GM19043 (cell line): ENCODE measurements around the gene PTPRH.
"Not testable (repeated sequence)": the region's sequence is repeated elsewhere in the genome, so short reads cannot be mapped to it uniquely, and the experiment has no call there.

Experiments used
- ATAC-seq: cut with Tn5 transposase; IDR thresholded peaks from one replicate; pipeline ENCODE4 v1.9.1; 2021; ENCODE audit warnings: low read depth; ENCODE audit not compliant: unreplicated experiment

PTPRH gene

DNA sequence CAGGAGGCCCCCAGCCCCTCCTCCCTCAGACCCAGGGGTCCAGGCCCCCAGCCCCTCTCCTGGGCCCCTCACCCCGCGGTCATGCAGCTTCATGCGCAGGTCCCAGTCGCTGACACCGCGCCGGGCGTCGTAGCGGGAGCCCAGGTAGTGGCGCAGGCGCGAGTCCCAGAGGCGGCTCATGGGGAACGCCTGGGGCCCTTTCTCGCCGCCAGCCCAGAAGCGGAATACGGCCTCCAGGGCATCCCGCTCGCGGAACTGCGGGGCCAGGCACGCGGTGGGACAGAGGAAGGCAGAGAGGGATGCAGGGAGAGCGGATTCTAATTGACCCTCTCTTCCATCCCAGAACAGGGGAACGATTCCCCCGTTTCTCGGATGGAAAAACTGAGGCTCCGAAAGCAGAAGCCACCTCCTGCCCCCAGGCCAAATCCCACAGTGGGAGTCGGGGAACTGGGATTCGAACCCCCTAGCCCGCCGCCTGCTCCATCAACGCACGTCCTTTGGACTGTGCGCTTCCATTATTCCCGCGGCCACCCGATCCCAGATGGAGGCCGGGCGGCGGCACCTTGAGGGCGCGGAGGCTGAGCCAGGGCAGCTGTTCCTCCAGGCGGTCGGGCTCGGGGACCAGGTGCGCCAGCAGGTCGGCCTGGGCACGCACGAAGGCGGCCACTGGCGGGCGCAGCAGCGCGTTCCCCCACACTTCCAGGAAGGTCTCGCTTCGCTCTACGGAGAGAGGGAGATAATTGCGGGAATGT, 47.6 kb downstream of the PTPRH start:
- ATAC-seq, result no peak

GRCh38 chr19:55160986-55161365, 48.3 kb downstream of the PTPRH start:
- no peak for ATAC-seq

GRCh38 chr19:55160128-55160985, 48.9 kb downstream of the PTPRH start:
- no peak for ATAC-seq

- no peak for ATAC-seq
Observed at GRCh38 chr19:55158848-55159749, 50.2 kb downstream of the PTPRH start.

- no peak for ATAC-seq
Observed at GRCh38 chr19:55158423-55158822, 50.9 kb downstream of the PTPRH start.

GRCh38 chr19:55157064-55157908, 52.0 kb downstream of the PTPRH start, which contains the start of gene TNNI3:
TNNI3 (minus strand) TSS chr19:55157732; CDS start chr19:55157589, 143 bp downstream.
- ATAC-seq, result no peak

- no peak for ATAC-seq
Observed at GRCh38 chr19:55156202-55157063, 52.9 kb downstream of the PTPRH start.

- ATAC-seq, result not testable (repeated sequence)
Observed at GRCh38 chr19:55155784-55156183, 53.5 kb downstream of the PTPRH start.

- no peak for ATAC-seq
Observed at GRCh38 chr19:55153652-55154264, 55.5 kb downstream of the PTPRH start.

GRCh38 chr19:55152017-55152416, 57.3 kb downstream of the PTPRH start:
- no peak for ATAC-seq

GRCh38 chr19:55149078-55150003, 60.0 kb downstream of the PTPRH start, which contains the start of gene TNNT1:
TNNT1 (minus strand) TSS chr19:55149206; CDS start chr19:55147157, 2,049 bp downstream.
- ATAC-seq, result no peak

GRCh38 chr19:55147545-55148251, 61.6 kb downstream of the PTPRH start:
- no peak for ATAC-seq

DNA sequence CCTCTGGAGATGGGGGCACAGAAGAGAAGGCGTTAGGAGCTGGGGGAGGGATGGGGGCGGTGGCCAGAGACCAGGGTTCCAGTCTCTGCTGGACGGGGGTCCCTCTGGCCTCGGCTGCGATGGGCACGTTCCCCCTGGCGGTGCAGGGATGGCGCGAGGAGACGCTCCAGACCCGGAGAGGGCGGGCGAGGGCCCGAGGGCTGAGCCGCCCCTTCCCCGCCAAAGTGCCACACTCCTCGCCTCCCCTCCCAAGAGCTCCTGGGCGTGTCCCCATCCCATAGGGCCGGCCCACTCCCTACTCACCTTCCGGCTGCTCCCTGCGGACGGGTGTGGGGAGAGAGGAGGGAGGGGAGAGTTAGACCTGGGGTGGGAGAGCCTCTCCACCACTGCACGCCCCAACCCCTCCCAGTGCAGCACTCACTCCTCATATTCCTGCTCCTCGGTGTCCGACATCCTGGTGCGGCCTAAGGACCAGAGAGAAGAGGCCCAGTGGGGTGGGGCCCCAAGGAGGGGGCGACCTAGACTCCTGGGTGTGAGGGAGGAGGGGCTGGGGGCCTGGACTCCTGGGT, 62.5 kb downstream of the PTPRH start:
- ATAC-seq, result no peak

DNA sequence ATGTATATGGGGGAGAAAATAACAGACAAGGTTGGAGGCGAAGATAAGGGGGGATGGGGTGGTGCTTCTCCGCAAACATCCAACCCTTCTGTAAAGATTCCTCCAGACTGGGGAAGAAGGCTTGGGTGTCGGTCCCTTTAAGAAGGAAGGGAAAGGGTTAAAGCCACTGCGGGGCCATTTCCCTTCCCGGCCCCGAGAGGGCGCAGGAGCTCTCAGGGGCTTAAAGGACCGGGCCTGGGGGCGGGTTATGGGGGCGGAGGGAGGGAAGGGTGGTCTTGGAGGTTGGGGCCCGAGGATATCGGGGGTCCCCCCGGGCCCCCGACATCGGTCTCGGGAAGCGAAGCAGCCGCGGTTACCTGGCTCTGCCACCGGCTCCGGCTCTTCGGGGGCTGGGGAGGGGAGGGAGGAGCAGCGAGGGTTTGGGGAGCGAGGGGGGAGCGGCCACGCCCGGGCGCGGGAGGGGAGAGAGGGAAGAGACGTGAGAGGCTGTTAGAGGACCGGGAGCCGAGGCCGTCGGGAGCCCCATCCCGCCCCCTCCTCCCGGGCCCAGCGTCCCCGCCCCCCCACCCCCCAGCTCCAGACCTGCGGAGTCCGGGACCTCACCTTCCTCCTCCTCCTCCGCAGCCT, 63.1 kb downstream of the PTPRH start:
- ATAC-seq, result no peak

DNA sequence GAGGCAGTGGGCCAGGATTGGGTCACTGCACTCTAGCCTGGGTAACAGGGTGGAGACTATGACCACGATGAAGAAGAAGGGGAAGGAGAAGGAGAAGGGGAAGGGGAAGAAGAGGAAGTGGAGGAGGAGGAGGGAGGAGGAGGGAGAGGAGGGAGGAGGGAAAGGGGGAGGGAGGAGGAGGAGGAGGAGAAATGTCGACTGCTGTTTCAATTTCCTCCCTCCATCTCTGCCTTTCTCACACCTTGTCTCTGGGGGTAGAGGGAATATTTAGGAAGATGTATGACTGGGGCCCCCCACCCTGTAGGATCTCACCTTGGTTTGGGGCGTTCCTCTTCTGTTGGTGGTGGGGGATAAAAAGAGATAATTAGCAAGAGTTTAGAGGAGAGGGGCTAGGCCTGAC, 64.1 kb downstream of the PTPRH start:
- no peak for ATAC-seq

- no peak for ATAC-seq
Observed at GRCh38 chr19:55141696-55142095, 67.6 kb downstream of the PTPRH start.
